Measurements from ENCODE around the gene TOP1. TPM values are rescaled to one million over a fixed set of nuclear protein-coding genes. Genes with fewer than 3 reads are reported as not detected.

The TOP1 gene
- total RNA-seq (ENCODE audit: low replicate concordance), result 31.6 and 58.9 TPM in 2 replicates

DNA sequence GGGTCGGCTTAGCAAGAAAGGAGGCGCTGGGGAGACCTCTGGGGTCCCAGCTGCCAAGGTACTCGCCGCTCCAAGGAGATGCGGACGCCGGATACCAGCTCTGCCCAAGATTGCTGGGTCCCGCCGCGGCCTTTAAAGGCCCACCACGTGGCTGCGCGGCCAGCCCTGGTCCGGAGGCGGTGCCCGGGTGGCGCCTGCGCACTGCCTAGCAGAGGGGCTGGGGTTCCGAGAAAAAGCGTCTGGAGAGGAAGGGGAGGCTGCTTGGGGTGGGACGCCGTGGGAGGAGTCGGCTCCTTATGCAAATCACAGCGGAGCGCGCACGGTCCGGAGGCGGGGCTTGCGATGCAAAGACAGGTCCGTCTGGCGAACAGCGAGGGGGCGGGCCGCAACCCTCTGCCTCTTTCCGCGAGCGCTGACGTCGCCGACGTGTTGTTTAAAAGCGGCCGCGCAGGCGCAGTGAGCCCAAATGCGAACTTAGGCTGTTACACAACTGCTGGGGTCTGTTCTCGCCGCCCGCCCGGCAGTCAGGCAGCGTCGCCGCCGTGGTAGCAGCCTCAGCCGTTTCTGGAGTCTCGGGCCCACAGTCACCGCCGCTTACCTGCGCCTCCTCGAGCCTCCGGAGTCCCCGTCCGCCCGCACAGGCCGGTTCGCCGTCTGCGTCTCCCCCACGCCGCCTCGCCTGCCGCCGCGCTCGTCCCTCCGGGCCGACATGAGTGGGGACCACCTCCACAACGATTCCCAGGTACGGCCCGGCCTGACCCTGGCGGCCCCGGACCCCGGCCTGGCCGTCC lies at the start of gene TOP1:
TOP1 (plus strand) TSS at position 464 of the 791 bp plus-strand sequence; CDS start at position 710, 246 bp downstream.
- Mint-ChIP-seq H3K4me3 (peak within 1 kb of the TSS; percentile 96), H3K36me3 (peaks cover 17% of the 10 kb centered on the region), H3K27me3 (ENCODE audit: insufficient read depth, low read depth) (peaks cover 2% of the 10 kb centered on the region), H3K27ac (peak within 1 kb of the TSS; percentile 99), H3K4me1 (peaks cover 44% of the 10 kb centered on the region), H3K9me3 (no peaks in the 10 kb centered on the region)
- Histone ChIP-seq H3F3A (ENCODE audit: low read depth) (peaks cover 2% of the 10 kb centered on the region), H3K9ac (peak within 1 kb of the TSS; percentile 100), H3K79me2 (ENCODE audit: low read depth) (peaks cover 55% of the 10 kb centered on the region), H3K4me3 (peak within 1 kb of the TSS; percentile 97), H3K27me3 (no peaks in the 10 kb centered on the region), H3K36me3 (no peaks in the 10 kb centered on the region), H3K27ac (peak within 1 kb of the TSS; percentile 95), H3K9me3 (ENCODE audit: low read depth) (no peaks in the 10 kb centered on the region), H4K20me1 (ENCODE audit: low read depth) (peaks cover 36% of the 10 kb centered on the region), H3K4me2 (peak within 1 kb of the TSS; percentile 99), H2AFZ (replicated peaks) (no peak within 1 kb of the TSS), H3K4me1 (peaks cover 41% of the 10 kb centered on the region)
- TF ChIP-seq EZH2 (IDR thresholded peaks at IDR 0.05), result no peak
- no peak for TF ChIP-seq CTCF (IDR thresholded peaks at IDR 0.05)
- TF ChIP-seq EZH2phosphoT487 (IDR thresholded peaks at IDR 0.05), result no peak
- DNase-seq (ENCODE audit: low spot score), result peak; percentile 100

GRCh38 chr20:40979247-40979646 lies 49.4 kb upstream of the TOP1 start:
- Mint-ChIP-seq H3K27ac (no peak overlapping the region), H3K27me3 (ENCODE audit: insufficient read depth, low read depth) (no peaks in the 10 kb centered on the region), H3K4me1 (no peaks in the 10 kb centered on the region)

DNA sequence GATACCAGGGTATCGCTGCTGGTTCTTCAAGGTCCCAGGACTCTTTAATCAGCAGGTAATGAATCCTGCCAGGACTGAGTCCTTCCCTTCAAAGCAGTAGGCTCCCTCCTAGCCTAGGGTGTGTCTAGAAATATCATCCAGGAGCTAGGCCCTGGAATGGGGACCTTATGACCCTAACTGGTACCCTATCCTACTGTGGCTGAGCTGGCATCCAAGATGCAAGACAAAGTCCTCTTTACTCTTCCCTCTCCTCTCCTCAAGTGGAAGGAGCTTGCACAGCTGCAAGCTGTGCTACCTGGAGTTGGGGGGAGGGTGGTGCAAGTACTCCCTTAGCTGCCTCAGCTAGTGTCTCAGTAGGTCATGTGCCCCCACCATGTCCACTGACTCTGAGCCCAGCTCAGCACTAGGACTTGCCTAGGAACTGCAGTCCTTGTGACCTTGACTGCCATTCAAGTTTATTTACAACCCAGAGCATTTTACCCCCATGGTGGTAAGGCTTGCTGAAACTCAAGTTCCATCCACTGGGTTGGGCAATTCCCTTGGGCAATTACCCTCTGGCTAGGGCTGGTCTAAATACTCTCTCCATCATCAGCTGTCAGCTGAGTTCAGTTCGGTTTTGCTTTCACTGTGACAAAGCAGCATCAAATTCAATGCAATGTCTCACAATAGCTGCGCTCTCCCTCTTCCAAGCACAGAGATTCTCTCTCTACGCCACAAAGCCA lies 48.4 kb upstream of the TOP1 start:
- Mint-ChIP-seq H3K4me3 (no peak overlapping the region), H3K27me3 (ENCODE audit: insufficient read depth, low read depth) (no peaks in the 10 kb centered on the region), H3K4me1 (no peaks in the 10 kb centered on the region), H3K27ac (no peak overlapping the region), H3K36me3 (no peaks in the 10 kb centered on the region), H3K9me3 (peaks cover 24% of the 10 kb centered on the region)
- Histone ChIP-seq H3K9ac (no peak overlapping the region), H3K36me3 (no peaks in the 10 kb centered on the region), H3K79me2 (ENCODE audit: low read depth) (no peaks in the 10 kb centered on the region), H4K20me1 (ENCODE audit: low read depth) (no peaks in the 10 kb centered on the region), H3F3A (ENCODE audit: low read depth) (no peaks in the 10 kb centered on the region), H3K27ac (no peak overlapping the region), H3K27me3 (no peaks in the 10 kb centered on the region), H3K4me2 (no peak overlapping the region), H2AFZ (replicated peaks) (no peak overlapping the region), H3K4me1 (no peaks in the 10 kb centered on the region), H3K4me3 (no peak overlapping the region), H3K9me3 (ENCODE audit: low read depth) (peaks cover 4% of the 10 kb centered on the region)
- no peak for DNase-seq (ENCODE audit: low spot score)
- TF ChIP-seq EZH2phosphoT487 (IDR thresholded peaks at IDR 0.05), result no peak
- no peak for TF ChIP-seq EZH2 (IDR thresholded peaks at IDR 0.05)
- no peak for TF ChIP-seq CTCF (IDR thresholded peaks at IDR 0.05)

More at GRCh38 chr20:40979247-40979646, 49.4 kb upstream of the TOP1 start:
- Histone ChIP-seq H3K27ac (no peak overlapping the region), H2AFZ (replicated peaks) (no peak overlapping the region), H3K9ac (no peak overlapping the region), H4K20me1 (ENCODE audit: low read depth) (no peaks in the 10 kb centered on the region), H3K4me1 (no peaks in the 10 kb centered on the region), H3K79me2 (ENCODE audit: low read depth) (no peaks in the 10 kb centered on the region), H3K4me3 (no peak overlapping the region), H3K27me3 (no peaks in the 10 kb centered on the region), H3F3A (ENCODE audit: low read depth) (no peaks in the 10 kb centered on the region), H3K36me3 (no peaks in the 10 kb centered on the region), H3K9me3 (ENCODE audit: low read depth) (peaks cover 4% of the 10 kb centered on the region), H3K4me2 (no peak overlapping the region)
- no peaks in the 10 kb centered on the region for H3K36me3 Mint-ChIP-seq
- no peak overlapping the region for H3K4me3 Mint-ChIP-seq
- peaks cover 24% of the 10 kb centered on the region for H3K9me3 Mint-ChIP-seq
- DNase-seq (ENCODE audit: low spot score), result no peak
- TF ChIP-seq EZH2phosphoT487 (IDR thresholded peaks at IDR 0.05), result no peak

Measured in neural progenitor cell (in vitro differentiated cells).